HepG2 (cell line): ENCODE data around the gene WDR31. TPM values are rescaled to one million over a fixed set of nuclear protein-coding genes. Genes with fewer than 3 reads are reported as not detected.

Source experiments
- ATAC-seq: fragments of 200-7000 bp; cut with Tn5 transposase; 3 replicates; pipeline ENCODE4 v1.9.1; 2020; ENCODE audit warnings: mild to moderate bottlenecking, moderate library complexity
- BruUV-seq: library from RNA; stranded (reverse); fragments of 400-500 nt; replicated peaks from 2 replicates; lab custom pipeline; 2021; lab: Mats Ljungman, UMichigan
- CTCF ChIA-PET: fragments of 300-600 bp; formaldehyde crosslinking; extraction: SDS; loops from one replicate; lab custom pipeline; 2021; ENCODE audit warnings: low total read pairs, inconsistent platforms, low intra/inter-chr PET ratio; lab: Yijun Ruan, JAX
- POLR2A ChIA-PET: fragments of 350-600 bp; sonication (Branson Sonifier 250); formaldehyde crosslinking; loops from one replicate; lab custom pipeline; 2020; ENCODE audit warnings: antibody characterized with exemption, inconsistent platforms; lab: Yijun Ruan, JAX
- DNase-seq: peaks from one replicate; pipeline ENCODE4 v3.0.0-alpha.2; 2015; ENCODE audit warnings: low spot score
- FAIRE-seq: peaks from 3 replicates; lab custom pipeline; 2011; peaks lifted over from hg19 to GRCh38; lab: Jason Lieb, UNC
- H2AFZ ChIP-seq: one replicate; pipeline ENCODE4 v1.6.1; 2011; ENCODE audit warnings: low read length, inconsistent platforms
- H3K27ac ChIP-seq: fragments of 300-600 bp; 3 replicates; pipeline ENCODE4 v1.8.0; 2011; ENCODE audit warnings: mixed run types, mild to moderate bottlenecking, mixed read lengths, low read length, inconsistent platforms; ENCODE audit not compliant: insufficient read depth; ENCODE audit errors: extremely low read length
- H3K27me3 ChIP-seq, 2 experiments: fragments of 200-600 bp in 1 of 2; 2 replicates in 1 of 2; 3 replicates in 1 of 2; pipeline versions ENCODE4 v1.6.0 to v1.8.0; 2011; ENCODE audit warnings: low read length in 2 of 2, mild to moderate bottlenecking in 2 of 2, moderate library complexity in 2 of 2, inconsistent platforms in 1 of 2; ENCODE audit not compliant: insufficient read depth in 2 of 2, control insufficient read depth in 1 of 2
- H3K36me3 ChIP-seq, 2 experiments: fragments of 200-600 bp in 1 of 2; replicated peaks in 1 of 2; 2 replicates in 1 of 2; 3 replicates in 1 of 2; pipeline versions ENCODE4 v1.5.1 to v1.8.0; 2011; ENCODE audit warnings: low read length in 2 of 2, inconsistent platforms in 1 of 2; ENCODE audit not compliant: insufficient read depth in 2 of 2, control insufficient read depth in 1 of 2
- H3K4me1 ChIP-seq: 2 replicates; pipeline ENCODE4 v1.5.1; 2012; ENCODE audit warnings: low read length, inconsistent platforms; ENCODE audit not compliant: insufficient read depth
- H3K4me2 ChIP-seq: 2 replicates; pipeline ENCODE4 v1.6.0; 2011; ENCODE audit warnings: low read depth, low read length, inconsistent platforms
- H3K4me3 ChIP-seq, 3 experiments: fragments of 200-600 bp in 1 of 3; sonication (generic), shearing (Covaris generic) in 1 of 3; replicated peaks in 1 of 3; 2 replicates each; pipeline ENCODE4 v1.5.1; 2011 to 2016; ENCODE audit warnings: low read length in 3 of 3, inconsistent platforms in 2 of 3, low read depth in 2 of 3, mild to moderate bottlenecking in 2 of 3, control low read depth in 1 of 3, mixed read lengths in 1 of 3; ENCODE audit not compliant: insufficient read depth in 1 of 3
- H3K79me2 ChIP-seq: one replicate; pipeline ENCODE4 v1.6.1; 2011; ENCODE audit warnings: low read length, inconsistent platforms; ENCODE audit not compliant: insufficient read depth
- H3K9ac ChIP-seq: 2 replicates; pipeline ENCODE4 v1.6.0; 2011; ENCODE audit warnings: mild to moderate bottlenecking, low read depth, low read length, inconsistent platforms; ENCODE audit not compliant: insufficient read depth
- H3K9me3 ChIP-seq: 2 replicates; pipeline ENCODE4 v1.5.1; 2012; ENCODE audit warnings: mild to moderate bottlenecking, low read length
- H4K20me1 ChIP-seq: 2 replicates; pipeline ENCODE4 v1.6.0; 2011; ENCODE audit warnings: inconsistent platforms, mild to moderate bottlenecking, low read length, moderate library complexity; ENCODE audit not compliant: insufficient read depth
- ATF7-NPFF ChIP-seq: sonication (generic); formaldehyde crosslinking; IDR thresholded peaks from 2 replicates; pipeline ENCODE4 v1.8.1; 2023; ENCODE audit warnings: mild to moderate bottlenecking, low read depth, missing genetic modification reagents, moderate library complexity
- BORCS8-MEF2B ChIP-seq: sonication (generic); formaldehyde crosslinking; IDR thresholded peaks from 2 replicates; pipeline ENCODE4 v1.8.0; 2022; ENCODE audit warnings: mild to moderate bottlenecking, missing genetic modification reagents
- CAMTA2 ChIP-seq: sonication (generic); formaldehyde crosslinking; IDR thresholded peaks from 2 replicates; pipeline ENCODE4 v1.4.0; 2020; ENCODE audit warnings: mild to moderate bottlenecking, missing genetic modification reagents, borderline replicate concordance
- ELF4 ChIP-seq: sonication (generic); formaldehyde crosslinking; IDR thresholded peaks from 2 replicates; pipeline ENCODE4 v1.5.0; 2020; ENCODE audit warnings: missing genetic modification reagents, mild to moderate bottlenecking, moderate library complexity, borderline replicate concordance
- FOXJ3 ChIP-seq: sonication (generic); formaldehyde crosslinking; IDR thresholded peaks from 2 replicates; pipeline ENCODE4 v1.4.0; 2020; ENCODE audit warnings: missing genetic modification reagents, mild to moderate bottlenecking, borderline replicate concordance
- GZF1 ChIP-seq: sonication (generic); formaldehyde crosslinking; IDR thresholded peaks from 2 replicates; pipeline ENCODE4 v1.5.1; 2020; ENCODE audit warnings: mild to moderate bottlenecking, missing genetic modification reagents
- JDP2 ChIP-seq: sonication (generic); formaldehyde crosslinking; IDR thresholded peaks from 2 replicates; pipeline ENCODE4 v1.8.1; 2022; ENCODE audit warnings: missing genetic modification reagents, borderline replicate concordance
- PAX8 ChIP-seq: sonication (generic); formaldehyde crosslinking; IDR thresholded peaks from 2 replicates; pipeline ENCODE4 v1.8.0; 2022; ENCODE audit warnings: mild to moderate bottlenecking, missing genetic modification reagents, borderline replicate concordance
- PHF8 ChIP-seq: sonication (generic); formaldehyde crosslinking; IDR thresholded peaks from 2 replicates; pipeline ENCODE4 v1.5.0; 2020; ENCODE audit warnings: missing genetic modification reagents
- SPEN ChIP-seq: sonication (generic); formaldehyde crosslinking; IDR thresholded peaks from 2 replicates; pipeline ENCODE4 v1.5.1; 2020; ENCODE audit warnings: low read depth, mild to moderate bottlenecking, missing genetic modification reagents
- ZNF274 ChIP-seq: sonication (generic); formaldehyde crosslinking; IDR thresholded peaks from 2 replicates; pipeline ENCODE4 v1.5.1; 2020; ENCODE audit warnings: mild to moderate bottlenecking, missing genetic modification reagents
- ZNF317 ChIP-seq: sonication (generic); formaldehyde crosslinking; IDR thresholded peaks from 2 replicates; pipeline ENCODE4 v1.5.0; 2020; ENCODE audit warnings: mild to moderate bottlenecking, missing genetic modification reagents
- WGBS: methylation state at CpG from one replicate; pipeline ENCODE4 v1.1.6; 2017; ENCODE audit warnings: low lambda C conversion rate; 5-methylcytosine and 5-hydroxymethylcytosine counted together
- in situ Hi-C: cut with HindIII; loops from 2 replicates; pipeline ENCODE4 v1.10.0; 2017; ENCODE audit warnings: low pct_unique_long_range_greater_than_20kb; ENCODE audit not compliant: extremely low pct_ligation_motif_present
- intact Hi-C: fragments of 100-400 bp; cut with micrococcal nuclease; formaldehyde crosslinking; loops from one replicate; pipeline ENCODE4 v1.10.0; 2022; ENCODE audit not compliant: unreplicated experiment
- polyA plus RNA-seq, 8 experiments: library from polyadenylated mRNA; depleted of rRNA in 3 of 8; stranded (reverse) in 7 of 8; unstranded in 1 of 8; fragments of >200 nt; fragmentation: Illumina TruSeq in 4 of 8; extraction: Trizol in 4 of 8; gene quantifications; 2 replicates each; pipeline versions ENCODE4 v1.2.1 to v1.2.3, GENCODE V29; 2011 to 2016; ENCODE audit warnings: low read depth in 4 of 8, missing spikeins in 1 of 8, mixed read lengths in 1 of 8; ENCODE audit not compliant: insufficient read depth in 1 of 8
- total RNA-seq, 5 experiments: library from RNA; depleted of rRNA; stranded (reverse); fragments of >200 nt; fragmentation: Illumina TruSeq; extraction: Trizol; gene quantifications; 2 replicates each; pipeline ENCODE4 v1.2.3, GENCODE V29; 2016; ENCODE audit warnings: low read depth in 1 of 5
- TF ChIP-seq, protein P1 (sequence below): IDR thresholded peaks from 2 replicates; pipeline ENCODE4 v1.6.1; 2012; ENCODE audit warnings: inconsistent platforms
- TF ChIP-seq, protein P2 (sequence below): sonication (generic); formaldehyde crosslinking; IDR thresholded peaks from 2 replicates; pipeline ENCODE4 v1.4.0; 2020; ENCODE audit warnings: missing genetic modification reagents
- TF ChIP-seq, protein P3 (sequence below): sonication (generic); formaldehyde crosslinking; IDR thresholded peaks from 2 replicates; pipeline ENCODE4 v1.4.0; 2020; ENCODE audit warnings: missing genetic modification reagents
- TF ChIP-seq, protein P4 (sequence below): sonication (generic); formaldehyde crosslinking; conservative IDR thresholded peaks from 2 replicates; pipeline ENCODE4 v1.4.0; 2020; ENCODE audit warnings: missing genetic modification reagents
- TF ChIP-seq, protein P5 (sequence below): IDR thresholded peaks from 2 replicates; pipeline ENCODE4 v1.6.1; 2016; ENCODE audit warnings: missing compliant biosample characterization, missing genetic modification reagents, borderline replicate concordance

Gene WDR31
- total and polyA plus RNA-seq, 2 of the 13 experiments (the other 11 are each of a cell fraction or from before 2014, with no cell fraction given), result 0.33 to 1.7 TPM

DNA sequence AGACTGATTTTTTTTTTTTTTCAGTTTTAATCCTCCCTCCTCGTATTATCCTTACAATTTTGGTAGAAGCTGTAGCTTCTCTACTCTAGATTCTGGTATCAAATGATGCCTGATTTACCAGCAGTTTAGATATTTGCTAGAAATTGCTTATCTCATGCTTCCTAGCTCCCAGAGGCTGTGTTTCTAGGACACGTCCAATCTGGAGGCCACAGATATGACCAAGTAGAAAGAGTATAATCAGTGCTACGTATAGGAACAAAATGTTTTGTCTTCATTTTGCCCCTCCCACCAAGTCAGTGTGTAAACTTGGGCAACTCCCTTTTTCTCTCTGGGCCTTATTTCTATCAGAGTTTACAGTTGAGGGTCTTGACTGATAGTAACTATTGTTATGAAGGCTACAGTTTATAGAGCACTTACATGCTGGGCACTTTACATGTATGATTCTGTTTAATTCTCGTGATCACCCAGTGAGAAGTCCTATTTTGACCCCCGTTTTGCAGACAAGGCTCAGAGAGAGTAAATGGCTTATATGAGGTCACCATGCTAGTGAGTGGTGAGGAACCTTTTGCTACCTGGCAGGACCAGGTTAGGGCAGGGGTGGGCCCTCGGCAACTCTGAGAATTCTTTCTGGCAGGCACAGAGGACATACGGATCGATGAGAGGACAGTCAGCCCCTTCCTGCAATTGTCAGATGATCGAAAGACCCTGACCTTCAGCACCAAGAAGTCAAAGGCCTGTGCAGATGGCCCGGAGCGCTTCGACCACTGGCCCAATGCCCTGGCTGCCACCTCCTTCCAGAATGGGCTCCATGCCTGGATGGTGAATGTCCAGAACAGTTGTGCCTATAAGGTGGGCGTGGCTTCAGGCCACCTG, 29.1 kb upstream of the WDR31 start:
- ChIA-PET CTCF (no interaction called here), POLR2A (interaction anchor here (0.8 to 2.2 kb wide), 4 partner anchors 18 to 94 kb away, joined by 3 to 6 read pairs (median 4); partner anchors contain the start of genes C9orf43, CDC26 and POLE3)
- H4K20me1 ChIP-seq, result peaks cover 9% of the 10 kb centered on the region
- peaks cover 76% of the 10 kb centered on the region for H3K4me1 ChIP-seq
- peak overlapping the region; percentile 68 for H3K4me2 ChIP-seq
- no peak overlapping the region for H3K27ac ChIP-seq
- no peak for DNase-seq
- H3K79me2 ChIP-seq, result no peaks in the 10 kb centered on the region
- H3K9me3 ChIP-seq, result no peaks in the 10 kb centered on the region
- peaks cover 0 to under 1% of the 10 kb centered on the region in 2 experiments; a peak in 1 of 5 replicates for H3K36me3 ChIP-seq
- in situ Hi-C loops (no loop called here), intact Hi-C loops (no loop called here)
- no peak overlapping the region for H3K9ac ChIP-seq
- ATAC-seq, result peak; percentile 19; the same call in 2 of the 3 replicates
- no peak overlapping the region for H2AFZ ChIP-seq
- H3K4me3 ChIP-seq, result peak overlapping the region in 2 of 3 experiments; percentile 24 to 43; a peak in 2 of 6 replicates
- FAIRE-seq, result no peak
- no peaks in the 10 kb centered on the region for H3K27me3 ChIP-seq
- no TSS peak for BruUV-seq
- 32% methylated on average over 12 of the region's 13 CpGs for WGBS
- 0 out of 2 replicates have a peak, but pooled peaks have one; percentile 21 for TF ChIP-seq SPEN
- no peak for TF ChIP-seq FOXJ3 (CRISPR knock-in tag)
- no peak for TF ChIP-seq PHF8 (CRISPR knock-in tag)
- no peak for TF ChIP-seq ZNF317 (CRISPR knock-in tag)
- TF ChIP-seq, protein P1, sequence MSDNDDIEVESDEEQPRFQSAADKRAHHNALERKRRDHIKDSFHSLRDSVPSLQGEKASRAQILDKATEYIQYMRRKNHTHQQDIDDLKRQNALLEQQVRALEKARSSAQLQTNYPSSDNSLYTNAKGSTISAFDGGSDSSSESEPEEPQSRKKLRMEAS, result no peak
- no peak for TF ChIP-seq ELF4 (CRISPR knock-in tag)
- TF ChIP-seq PAX8 (CRISPR knock-in tag), result no peak
- TF ChIP-seq, protein P2, sequence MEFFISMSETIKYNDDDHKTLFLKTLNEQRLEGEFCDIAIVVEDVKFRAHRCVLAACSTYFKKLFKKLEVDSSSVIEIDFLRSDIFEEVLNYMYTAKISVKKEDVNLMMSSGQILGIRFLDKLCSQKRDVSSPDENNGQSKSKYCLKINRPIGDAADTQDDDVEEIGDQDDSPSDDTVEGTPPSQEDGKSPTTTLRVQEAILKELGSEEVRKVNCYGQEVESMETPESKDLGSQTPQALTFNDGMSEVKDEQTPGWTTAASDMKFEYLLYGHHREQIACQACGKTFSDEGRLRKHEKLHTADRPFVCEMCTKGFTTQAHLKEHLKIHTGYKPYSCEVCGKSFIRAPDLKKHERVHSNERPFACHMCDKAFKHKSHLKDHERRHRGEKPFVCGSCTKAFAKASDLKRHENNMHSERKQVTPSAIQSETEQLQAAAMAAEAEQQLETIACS (CRISPR knock-in tag), result no peak
- TF ChIP-seq, protein P3, sequence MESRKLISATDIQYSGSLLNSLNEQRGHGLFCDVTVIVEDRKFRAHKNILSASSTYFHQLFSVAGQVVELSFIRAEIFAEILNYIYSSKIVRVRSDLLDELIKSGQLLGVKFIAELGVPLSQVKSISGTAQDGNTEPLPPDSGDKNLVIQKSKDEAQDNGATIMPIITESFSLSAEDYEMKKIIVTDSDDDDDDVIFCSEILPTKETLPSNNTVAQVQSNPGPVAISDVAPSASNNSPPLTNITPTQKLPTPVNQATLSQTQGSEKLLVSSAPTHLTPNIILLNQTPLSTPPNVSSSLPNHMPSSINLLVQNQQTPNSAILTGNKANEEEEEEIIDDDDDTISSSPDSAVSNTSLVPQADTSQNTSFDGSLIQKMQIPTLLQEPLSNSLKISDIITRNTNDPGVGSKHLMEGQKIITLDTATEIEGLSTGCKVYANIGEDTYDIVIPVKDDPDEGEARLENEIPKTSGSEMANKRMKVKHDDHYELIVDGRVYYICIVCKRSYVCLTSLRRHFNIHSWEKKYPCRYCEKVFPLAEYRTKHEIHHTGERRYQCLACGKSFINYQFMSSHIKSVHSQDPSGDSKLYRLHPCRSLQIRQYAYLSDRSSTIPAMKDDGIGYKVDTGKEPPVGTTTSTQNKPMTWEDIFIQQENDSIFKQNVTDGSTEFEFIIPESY (CRISPR knock-in tag), result no peak
- TF ChIP-seq, protein P4, sequence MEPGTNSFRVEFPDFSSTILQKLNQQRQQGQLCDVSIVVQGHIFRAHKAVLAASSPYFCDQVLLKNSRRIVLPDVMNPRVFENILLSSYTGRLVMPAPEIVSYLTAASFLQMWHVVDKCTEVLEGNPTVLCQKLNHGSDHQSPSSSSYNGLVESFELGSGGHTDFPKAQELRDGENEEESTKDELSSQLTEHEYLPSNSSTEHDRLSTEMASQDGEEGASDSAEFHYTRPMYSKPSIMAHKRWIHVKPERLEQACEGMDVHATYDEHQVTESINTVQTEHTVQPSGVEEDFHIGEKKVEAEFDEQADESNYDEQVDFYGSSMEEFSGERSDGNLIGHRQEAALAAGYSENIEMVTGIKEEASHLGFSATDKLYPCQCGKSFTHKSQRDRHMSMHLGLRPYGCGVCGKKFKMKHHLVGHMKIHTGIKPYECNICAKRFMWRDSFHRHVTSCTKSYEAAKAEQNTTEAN, result no peak
- no peak for TF ChIP-seq CAMTA2 (CRISPR knock-in tag)
- no peak for TF ChIP-seq ZNF274 (CRISPR knock-in tag)
- 0 out of 2 replicates have a peak, but pooled peaks have one; percentile 36 for TF ChIP-seq BORCS8-MEF2B
- no peak for TF ChIP-seq ATF7-NPFF (CRISPR knock-in tag)
- TF ChIP-seq JDP2 (CRISPR knock-in tag), result no peak
- no peak for TF ChIP-seq GZF1 (CRISPR knock-in tag)
- TF ChIP-seq, protein P5, sequence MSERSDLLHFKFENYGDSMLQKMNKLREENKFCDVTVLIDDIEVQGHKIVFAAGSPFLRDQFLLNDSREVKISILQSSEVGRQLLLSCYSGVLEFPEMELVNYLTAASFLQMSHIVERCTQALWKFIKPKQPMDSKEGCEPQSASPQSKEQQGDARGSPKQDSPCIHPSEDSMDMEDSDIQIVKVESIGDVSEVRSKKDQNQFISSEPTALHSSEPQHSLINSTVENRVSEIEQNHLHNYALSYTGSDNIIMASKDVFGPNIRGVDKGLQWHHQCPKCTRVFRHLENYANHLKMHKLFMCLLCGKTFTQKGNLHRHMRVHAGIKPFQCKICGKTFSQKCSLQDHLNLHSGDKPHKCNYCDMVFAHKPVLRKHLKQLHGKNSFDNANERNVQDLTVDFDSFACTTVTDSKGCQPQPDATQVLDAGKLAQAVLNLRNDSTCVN, result 0 out of 2 replicates have a peak, but pooled peaks have one; percentile 51
